GM21526 (cell line): Measurements from ENCODE around the gene ZNF790.
"Not testable (repeated sequence)": the region's sequence is repeated elsewhere in the genome, so short reads cannot be mapped to it uniquely, and the experiment has no call there.

Experiments used
- ATAC-seq: cut with Tn5 transposase; IDR thresholded peaks from one replicate; pipeline ENCODE4 v1.9.1; 2021; ENCODE audit warnings: moderate library complexity; ENCODE audit not compliant: unreplicated experiment, low FRiP score

Gene ZNF790

DNA sequence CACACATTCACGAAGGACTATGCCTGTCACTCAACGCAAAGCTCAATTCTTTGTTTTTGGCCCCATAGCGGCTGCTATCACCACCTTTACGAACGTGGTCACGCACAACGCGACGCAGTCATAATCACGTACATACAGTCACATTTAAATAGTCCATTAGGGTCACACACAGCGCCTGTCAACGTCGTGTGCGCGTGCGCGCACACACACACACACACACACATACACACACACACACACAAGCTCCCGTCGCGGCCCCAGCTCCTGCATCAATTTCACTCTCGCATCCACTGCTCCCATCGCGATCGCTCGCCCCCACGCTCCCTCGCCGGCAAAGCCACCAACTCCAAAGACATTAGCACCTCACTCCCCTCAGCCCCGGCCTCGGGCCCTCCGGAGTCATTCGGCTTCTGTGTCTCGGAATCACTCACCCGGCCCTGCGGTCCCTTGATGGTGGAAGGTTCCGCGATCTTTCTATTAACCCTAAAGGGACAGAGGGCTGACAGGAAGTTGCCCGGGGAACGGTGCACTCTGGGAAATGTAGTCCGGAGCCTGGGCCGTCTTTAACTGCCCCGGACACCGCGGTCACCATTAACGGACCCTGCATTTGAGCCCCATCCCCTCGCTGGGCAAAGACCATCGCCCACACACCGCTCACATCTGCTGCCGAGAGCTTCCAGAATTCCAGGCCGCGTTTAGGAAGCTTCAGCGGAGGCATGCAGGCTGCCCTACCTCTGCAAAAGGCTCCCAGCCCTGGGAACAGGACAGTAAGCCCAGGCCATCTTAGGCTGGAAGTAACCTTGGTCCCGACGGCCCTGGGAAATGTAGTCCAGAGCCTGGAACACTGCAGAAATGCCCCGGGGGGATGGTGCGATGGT lies at the start of gene ZNF790:
Gene ZNF790 (minus strand): TSS at position 482 of the 878 bp plus-strand sequence. CDS start 12,768 bp downstream, outside the sequence.
- peak; percentile 81 for ATAC-seq

DNA sequence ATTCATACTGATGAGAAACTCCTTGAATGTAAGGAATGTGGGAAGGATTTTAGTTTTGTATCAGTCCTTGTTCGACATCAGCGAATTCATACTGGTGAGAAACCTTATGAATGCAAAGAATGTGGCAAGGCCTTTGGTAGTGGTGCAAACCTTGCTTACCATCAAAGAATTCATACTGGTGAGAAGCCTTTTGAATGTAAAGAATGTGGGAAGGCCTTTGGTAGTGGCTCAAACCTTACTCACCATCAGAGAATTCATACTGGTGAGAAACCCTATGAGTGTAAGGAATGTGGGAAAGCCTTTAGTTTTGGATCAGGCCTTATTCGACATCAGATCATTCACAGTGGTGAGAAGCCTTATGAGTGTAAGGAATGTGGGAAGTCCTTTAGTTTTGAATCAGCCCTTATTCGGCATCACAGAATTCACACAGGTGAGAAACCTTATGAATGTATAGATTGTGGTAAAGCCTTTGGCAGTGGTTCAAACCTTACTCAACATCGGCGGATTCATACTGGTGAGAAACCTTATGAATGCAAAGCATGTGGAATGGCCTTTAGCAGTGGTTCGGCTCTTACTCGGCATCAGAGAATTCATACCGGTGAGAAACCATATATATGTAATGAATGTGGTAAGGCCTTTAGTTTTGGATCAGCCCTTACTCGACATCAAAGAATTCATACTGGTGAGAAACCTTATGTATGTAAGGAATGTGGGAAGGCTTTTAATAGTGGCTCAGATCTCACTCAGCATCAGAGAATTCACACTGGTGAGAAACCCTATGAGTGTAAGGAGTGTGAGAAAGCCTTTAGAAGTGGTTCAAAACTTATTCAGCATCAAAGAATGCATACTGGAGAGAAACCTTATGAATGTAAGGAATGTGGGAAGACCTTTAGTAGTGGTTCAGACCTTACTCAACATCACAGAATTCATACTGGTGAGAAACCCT lies 39.1 kb upstream of the ZNF790 start:
- no peak for ATAC-seq

DNA sequence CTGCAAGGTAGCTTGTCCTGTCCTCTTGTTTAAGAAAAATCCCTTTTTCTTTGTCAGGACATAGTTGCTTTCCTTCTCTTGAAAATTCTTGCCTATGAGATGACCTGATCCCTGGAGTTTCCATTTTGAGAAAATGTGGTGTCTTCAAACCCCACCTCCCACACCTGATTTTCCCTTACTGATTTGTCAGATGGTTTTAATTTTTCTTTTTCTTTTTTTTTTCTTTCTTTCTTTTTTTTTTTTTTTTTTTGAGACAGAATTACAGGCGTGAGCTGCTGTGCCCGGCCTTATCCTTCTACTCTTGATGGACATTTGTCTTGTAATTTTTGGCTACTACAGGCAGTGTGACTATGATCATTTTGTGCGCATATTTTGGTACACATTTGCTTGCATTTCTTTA lies 13.7 kb upstream of the ZNF790 start:
- ATAC-seq, result no peak

DNA sequence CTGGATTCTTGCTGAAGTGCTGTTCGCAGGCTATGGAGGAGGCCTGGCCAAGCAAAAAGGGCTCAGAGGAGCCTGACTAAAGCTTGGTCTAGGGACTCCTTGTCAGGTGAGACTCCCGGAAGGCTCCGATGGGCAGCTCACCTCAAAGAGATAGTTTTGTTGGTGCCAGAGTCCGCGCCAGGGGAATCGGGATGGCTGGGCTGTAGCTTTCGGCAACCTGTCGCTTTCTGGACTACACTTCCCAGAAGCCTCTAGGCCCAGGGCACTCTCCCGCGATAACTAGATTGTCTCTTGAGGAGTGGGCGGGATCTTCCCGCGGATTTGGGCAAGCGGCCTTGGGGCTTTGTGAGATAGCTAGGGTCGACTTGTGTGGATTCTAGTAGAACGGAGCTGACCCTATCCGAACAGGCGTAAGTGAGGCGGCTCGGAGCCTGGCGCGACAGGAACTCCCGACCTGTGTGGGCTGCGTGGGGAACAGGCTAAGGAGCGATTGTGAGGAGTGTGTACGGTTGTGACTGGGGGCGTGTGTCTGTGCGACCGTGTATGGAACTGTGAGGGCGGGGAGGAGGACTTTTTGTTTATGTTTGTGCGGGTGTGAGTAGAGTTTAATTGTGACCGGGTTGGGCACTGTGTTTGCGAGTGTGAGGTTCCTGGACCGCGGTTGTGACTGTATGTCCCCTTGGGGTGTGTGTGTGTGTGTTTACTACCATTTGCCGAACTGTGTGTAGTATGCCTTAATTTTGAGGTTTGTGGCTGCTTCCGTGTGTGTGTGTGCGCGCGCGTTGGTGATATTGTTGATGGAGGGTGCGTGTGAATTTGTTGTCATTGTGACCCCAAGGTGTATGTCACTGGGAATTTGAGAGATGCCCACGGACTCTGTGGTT lies 12.6 kb upstream of the ZNF790 start, which contains the start of gene ZNF345:
Gene ZNF345 (plus strand): TSS at position 318 of the 884 bp plus-strand sequence. CDS start 25,955 bp downstream, outside the sequence.
- peak; percentile 75 for ATAC-seq

DNA sequence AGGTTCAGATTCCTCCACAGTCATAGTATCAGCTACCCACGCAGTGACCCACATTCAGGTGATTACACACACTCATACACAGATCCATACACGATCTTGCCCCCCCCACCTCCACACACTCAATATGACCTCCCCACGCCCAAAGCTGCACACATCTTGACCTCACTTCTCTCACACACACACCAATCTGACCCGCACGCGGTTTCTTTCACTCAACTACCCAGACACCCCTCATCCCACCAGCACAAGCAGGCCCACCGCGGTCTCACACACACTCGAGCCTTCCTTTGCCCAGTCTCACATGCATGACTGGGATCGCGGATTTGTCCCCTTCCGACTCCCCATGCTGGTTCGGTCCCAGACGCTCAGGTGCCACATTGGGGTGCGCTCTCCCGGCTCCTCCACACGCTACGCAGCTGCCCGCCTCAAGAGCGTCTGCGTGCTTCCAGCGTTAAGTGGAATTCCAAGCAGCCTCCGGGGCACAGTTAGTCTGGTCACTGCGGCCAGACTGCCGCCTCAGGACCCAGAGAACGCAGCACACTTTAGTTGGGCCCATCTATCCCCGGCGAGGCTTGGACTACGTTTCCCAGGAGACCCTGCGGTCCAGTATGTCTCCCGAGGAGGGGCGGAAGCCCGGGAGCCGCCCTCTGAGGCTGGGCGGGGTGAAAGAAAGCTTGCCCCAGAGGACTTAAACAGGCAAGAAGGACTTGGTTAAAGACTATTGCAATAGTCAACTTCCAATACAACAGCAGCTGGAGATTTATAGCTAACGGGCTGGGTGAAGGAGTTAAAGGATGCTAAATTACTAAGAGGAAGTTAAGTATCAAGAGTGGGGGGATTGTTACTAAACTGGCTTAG lies 11.7 kb upstream of the ZNF790 start:
- peak; percentile 88 for ATAC-seq

DNA sequence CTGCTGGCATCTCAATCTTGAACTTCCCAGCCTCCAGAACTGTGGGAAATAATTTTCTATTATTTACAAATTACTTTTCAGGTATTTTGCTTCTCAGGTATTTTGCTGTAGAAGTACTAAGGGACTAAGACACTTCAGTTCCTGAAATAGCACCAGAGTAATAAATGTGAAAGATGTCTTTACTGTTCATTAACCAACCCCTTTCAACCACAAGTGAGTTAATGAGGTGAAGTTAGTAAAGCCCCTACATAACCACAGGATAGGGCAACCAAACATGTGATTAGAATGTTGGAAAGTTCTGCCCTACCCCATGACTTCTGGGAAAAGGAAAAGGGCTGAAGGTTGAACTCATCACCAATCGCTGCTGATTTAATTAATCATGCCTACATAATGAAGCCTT lies 9.8 kb upstream of the ZNF790 start:
- no peak for ATAC-seq

DNA sequence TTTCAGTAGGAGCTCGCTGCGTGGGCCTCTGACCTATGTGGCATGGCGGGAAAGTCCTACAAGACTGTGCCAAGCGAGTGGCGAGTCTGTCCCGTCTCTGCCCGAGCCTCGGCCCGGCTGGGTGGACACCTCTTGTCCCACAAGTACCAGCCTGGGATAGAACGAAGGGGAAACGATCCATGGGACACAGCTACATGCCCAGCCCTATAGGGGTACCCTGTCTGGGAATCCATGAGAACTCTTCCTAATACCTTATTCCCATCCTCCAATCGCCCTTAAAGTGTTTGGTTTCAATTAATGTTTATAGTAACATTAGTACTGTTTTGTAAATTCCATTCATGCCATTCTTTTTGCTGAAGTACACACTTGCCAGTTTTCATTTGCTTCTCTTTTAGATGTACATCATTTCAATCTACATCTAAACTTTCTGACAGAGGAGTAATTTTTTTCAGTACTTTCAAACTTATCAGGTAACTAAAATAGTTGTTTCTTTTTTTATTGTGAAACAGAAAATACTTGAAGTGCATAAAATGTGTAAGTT lies 667 bp upstream of the ZNF790 start:
- ATAC-seq, result no peak

- ATAC-seq, result no peak
These were observed 846 bp downstream of the ZNF790 start for GRCh38 chr19:36837176-36837905.

GRCh38 chr19:36833430-36833829 lies 4.8 kb downstream of the ZNF790 start:
- no peak for ATAC-seq

DNA sequence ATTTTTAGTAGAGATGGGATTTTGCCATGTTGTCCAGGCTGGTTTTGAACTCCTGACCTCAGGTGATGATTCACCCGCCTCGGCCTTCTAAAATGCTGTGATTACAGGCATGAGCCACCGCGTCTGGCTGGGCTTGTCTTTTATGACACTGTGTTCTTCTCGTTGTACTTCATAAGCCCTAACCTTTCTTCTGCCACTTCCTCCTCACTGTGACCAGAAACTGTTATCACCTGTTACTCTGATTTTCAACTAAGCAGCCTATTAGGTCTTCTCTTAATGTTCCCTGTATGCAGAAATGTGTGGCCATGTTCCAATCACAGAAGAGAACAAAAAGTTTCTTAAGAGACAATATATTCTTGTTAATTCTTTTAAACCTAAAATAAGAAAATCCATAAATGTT lies 16.4 kb downstream of the ZNF790 start:
- no peak for ATAC-seq

GRCh38 chr19:36819130-36819630 lies 19.0 kb downstream of the ZNF790 start:
- no peak for ATAC-seq

GRCh38 chr19:36807029-36807428 lies 31.2 kb downstream of the ZNF790 start:
- no peak for ATAC-seq

- ATAC-seq, result no peak
These were observed 32.8 kb downstream of the ZNF790 start for GRCh38 chr19:36805364-36805763.

- no peak for ATAC-seq
These were observed 40.4 kb downstream of the ZNF790 start for GRCh38 chr19:36797786-36798108.

GRCh38 chr19:36796714-36796992 lies 41.5 kb downstream of the ZNF790 start:
- no peak for ATAC-seq

DNA sequence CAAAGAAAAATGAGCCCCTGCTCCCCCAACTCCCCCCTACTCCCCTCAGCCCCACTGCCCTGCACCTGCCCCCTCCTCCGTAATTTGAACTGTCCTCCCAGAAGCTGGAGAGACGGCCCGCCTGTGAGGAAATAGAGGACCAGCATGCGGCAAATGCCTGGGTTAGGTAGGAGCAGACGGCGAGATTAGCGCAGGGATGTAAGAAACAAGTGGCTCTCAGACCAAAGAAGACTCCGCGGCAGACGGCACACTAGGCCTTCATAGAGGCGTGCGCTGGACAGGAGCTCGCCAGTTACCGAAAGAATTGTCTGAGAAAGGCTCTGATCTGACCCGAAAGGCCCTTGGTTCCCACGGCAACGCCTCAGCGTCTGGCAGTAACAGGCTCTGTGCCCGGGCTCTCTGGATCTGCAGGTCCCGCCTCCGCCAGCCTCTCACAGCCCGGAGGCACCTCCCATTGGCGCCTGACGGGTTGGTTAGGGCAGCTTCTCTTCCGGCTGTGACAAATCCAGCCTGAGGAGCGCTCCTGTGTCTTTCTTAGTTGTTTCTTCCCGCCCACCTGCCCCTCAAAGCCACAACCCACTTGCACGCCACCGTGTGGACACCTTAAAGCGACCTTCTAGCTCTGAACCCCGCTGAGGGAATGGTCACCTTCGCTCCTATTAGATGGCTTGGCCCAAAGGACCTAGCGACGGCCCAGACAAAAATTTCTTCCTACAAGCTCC lies 46.6 kb downstream of the ZNF790 start:
- ATAC-seq, result not testable (repeated sequence)

GRCh38 chr19:36775768-36776167 lies 62.4 kb downstream of the ZNF790 start:
- no peak for ATAC-seq

- ATAC-seq, result no peak
These were observed 65.0 kb downstream of the ZNF790 start for GRCh38 chr19:36773223-36773579.
